ENCODE data around the gene INTS14. TPM values are rescaled to one million over a fixed set of nuclear protein-coding genes. Genes with fewer than 3 reads are reported as not detected.

INTS14 gene
- total RNA-seq (ENCODE audit: low replicate concordance) = 40.2 and 54.2 TPM in 2 replicates

DNA sequence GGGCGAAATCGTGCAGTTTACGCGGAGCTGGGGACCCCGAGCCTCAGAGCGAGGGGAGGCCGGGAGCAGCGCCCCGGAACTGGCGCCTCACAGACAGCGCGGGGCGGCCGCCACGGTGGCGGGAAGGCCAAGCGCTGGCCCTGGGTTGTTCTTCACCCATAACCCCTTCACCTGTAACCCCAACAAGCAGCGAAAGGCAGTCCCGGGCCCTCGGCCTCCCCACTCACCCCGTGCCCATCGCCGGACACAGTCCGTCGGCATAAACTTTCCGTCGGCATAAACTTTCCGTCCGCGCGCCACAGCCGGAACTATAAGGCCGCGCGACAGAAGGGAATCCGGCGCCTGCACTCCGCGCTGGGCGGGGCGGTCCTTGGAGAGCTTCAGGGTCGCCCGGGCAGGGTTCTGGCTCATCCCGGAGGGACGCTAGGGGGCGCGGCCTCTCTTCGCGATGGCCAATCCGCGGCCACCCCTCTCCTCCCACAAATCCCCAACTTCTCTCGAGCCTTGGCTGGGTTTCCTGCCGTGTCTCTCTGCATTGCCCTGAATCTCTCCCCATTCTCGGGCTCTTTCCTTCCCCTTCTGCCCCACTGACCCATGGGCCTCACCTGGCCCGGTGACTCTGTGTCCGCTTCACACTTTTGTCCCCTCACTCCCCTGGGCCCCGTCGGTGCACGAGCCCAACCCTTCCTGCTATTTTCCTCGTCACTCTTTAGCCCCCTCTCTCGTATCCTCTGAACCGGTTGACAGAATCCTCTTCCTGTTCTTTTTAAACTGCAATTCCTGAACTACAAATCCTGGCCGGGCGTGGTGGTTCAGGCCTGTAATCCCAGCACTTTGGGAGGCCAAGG lies at the start of gene INTS14:
TSS of gene INTS14 (minus strand) at position 261 of the 848 bp plus-strand sequence. CDS start 3,751 bp downstream, outside the sequence.
- peaks cover 47% of the 10 kb centered on the region for H3K79me2 ChIP-seq (ENCODE audit: low read depth)
- peak within 1 kb of the TSS; percentile 95 for H3K4me2 ChIP-seq
- H3K36me3 ChIP-seq = no peaks in the 10 kb centered on the region
- H3K4me3 ChIP-seq = peak within 1 kb of the TSS; percentile 96
- H3K4me3 Mint-ChIP-seq = peak within 1 kb of the TSS; percentile 92
- H3K36me3 Mint-ChIP-seq = no peaks in the 10 kb centered on the region
- DNase-seq (ENCODE audit: low spot score) = peak; percentile 99
- H2AFZ ChIP-seq (replicated peaks) = peak within 1 kb of the TSS; percentile 95
- H3K4me1 ChIP-seq = peaks cover 16% of the 10 kb centered on the region
- no peaks in the 10 kb centered on the region for H3K27me3 ChIP-seq
- no peaks in the 10 kb centered on the region for H4K20me1 ChIP-seq (ENCODE audit: low read depth)
- peaks cover 29% of the 10 kb centered on the region for H3K4me1 Mint-ChIP-seq
- TF ChIP-seq EZH2phosphoT487 (IDR thresholded peaks at IDR 0.05) (no peak), EZH2 (IDR thresholded peaks at IDR 0.05) (no peak)
- TF ChIP-seq, protein P1, sequence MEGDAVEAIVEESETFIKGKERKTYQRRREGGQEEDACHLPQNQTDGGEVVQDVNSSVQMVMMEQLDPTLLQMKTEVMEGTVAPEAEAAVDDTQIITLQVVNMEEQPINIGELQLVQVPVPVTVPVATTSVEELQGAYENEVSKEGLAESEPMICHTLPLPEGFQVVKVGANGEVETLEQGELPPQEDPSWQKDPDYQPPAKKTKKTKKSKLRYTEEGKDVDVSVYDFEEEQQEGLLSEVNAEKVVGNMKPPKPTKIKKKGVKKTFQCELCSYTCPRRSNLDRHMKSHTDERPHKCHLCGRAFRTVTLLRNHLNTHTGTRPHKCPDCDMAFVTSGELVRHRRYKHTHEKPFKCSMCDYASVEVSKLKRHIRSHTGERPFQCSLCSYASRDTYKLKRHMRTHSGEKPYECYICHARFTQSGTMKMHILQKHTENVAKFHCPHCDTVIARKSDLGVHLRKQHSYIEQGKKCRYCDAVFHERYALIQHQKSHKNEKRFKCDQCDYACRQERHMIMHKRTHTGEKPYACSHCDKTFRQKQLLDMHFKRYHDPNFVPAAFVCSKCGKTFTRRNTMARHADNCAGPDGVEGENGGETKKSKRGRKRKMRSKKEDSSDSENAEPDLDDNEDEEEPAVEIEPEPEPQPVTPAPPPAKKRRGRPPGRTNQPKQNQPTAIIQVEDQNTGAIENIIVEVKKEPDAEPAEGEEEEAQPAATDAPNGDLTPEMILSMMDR (IDR thresholded peaks at IDR 0.05) = peak; percentile 69
- H3K9me3 ChIP-seq (ENCODE audit: low read depth) = no peaks in the 10 kb centered on the region
- H3K27ac Mint-ChIP-seq = peak within 1 kb of the TSS; percentile 97
- H3K27ac ChIP-seq = peak within 1 kb of the TSS; percentile 93
- peaks cover 22% of the 10 kb centered on the region for H3F3A ChIP-seq (ENCODE audit: low read depth)
- H3K27me3 Mint-ChIP-seq (ENCODE audit: insufficient read depth, low read depth) = peaks cover 6% of the 10 kb centered on the region
- peak within 1 kb of the TSS; percentile 92 for H3K9ac ChIP-seq
- no peaks in the 10 kb centered on the region for H3K9me3 Mint-ChIP-seq

GRCh38 chr15:65659502-65660052 lies 48.6 kb upstream of the INTS14 start:
- Histone ChIP-seq H3F3A (ENCODE audit: low read depth) (peaks cover 4% of the 10 kb centered on the region), H4K20me1 (ENCODE audit: low read depth) (no peaks in the 10 kb centered on the region), H3K9me3 (ENCODE audit: low read depth) (no peaks in the 10 kb centered on the region), H3K9ac (no peak overlapping the region), H3K79me2 (ENCODE audit: low read depth) (no peaks in the 10 kb centered on the region), H3K27ac (no peak overlapping the region), H3K4me1 (no peaks in the 10 kb centered on the region), H3K36me3 (no peaks in the 10 kb centered on the region), H3K4me3 (no peak overlapping the region), H3K4me2 (no peak overlapping the region), H2AFZ (replicated peaks) (no peak overlapping the region), H3K27me3 (no peaks in the 10 kb centered on the region)
- H3K27ac Mint-ChIP-seq = no peak overlapping the region
- no peaks in the 10 kb centered on the region for H3K27me3 Mint-ChIP-seq (ENCODE audit: insufficient read depth, low read depth)
- no peaks in the 10 kb centered on the region for H3K9me3 Mint-ChIP-seq
- TF ChIP-seq EZH2phosphoT487 (IDR thresholded peaks at IDR 0.05) (no peak), EZH2 (IDR thresholded peaks at IDR 0.05) (no peak)
- TF ChIP-seq, protein P1 (IDR thresholded peaks at IDR 0.05) = no peak
- peaks cover 3% of the 10 kb centered on the region for H3K36me3 Mint-ChIP-seq
- H3K4me1 Mint-ChIP-seq = no peaks in the 10 kb centered on the region
- DNase-seq (ENCODE audit: low spot score) = no peak
- no peak overlapping the region for H3K4me3 Mint-ChIP-seq

DNA sequence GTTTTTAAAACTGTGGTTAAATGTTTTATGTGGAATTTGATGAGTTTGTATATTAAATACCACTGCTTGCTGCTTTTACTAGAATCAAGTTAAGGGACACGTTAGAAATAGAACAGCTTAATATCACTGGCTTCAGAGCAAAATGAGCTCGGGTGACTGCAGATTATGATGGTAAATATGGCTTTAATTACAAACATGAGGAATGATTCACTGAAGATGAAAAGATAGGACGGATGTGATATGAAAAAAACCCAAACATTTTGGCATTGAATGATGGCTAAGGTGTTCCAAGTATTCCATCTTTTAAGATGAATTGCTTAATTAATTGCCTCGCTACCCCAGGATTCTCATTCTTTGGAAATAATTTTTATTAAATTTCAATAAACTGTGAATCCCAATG lies 44.5 kb upstream of the INTS14 start:
- H2AFZ ChIP-seq (replicated peaks) = no peak overlapping the region

More for the DNA sequence above, 44.5 kb upstream of the INTS14 start:
- Mint-ChIP-seq H3K9me3 (no peaks in the 10 kb centered on the region), H3K4me3 (no peak overlapping the region), H3K4me1 (no peaks in the 10 kb centered on the region), H3K36me3 (peaks cover 3% of the 10 kb centered on the region), H3K27me3 (ENCODE audit: insufficient read depth, low read depth) (no peaks in the 10 kb centered on the region), H3K27ac (no peak overlapping the region)
- no peak for DNase-seq (ENCODE audit: low spot score)
- no peaks in the 10 kb centered on the region for H4K20me1 ChIP-seq (ENCODE audit: low read depth)
- TF ChIP-seq EZH2phosphoT487 (IDR thresholded peaks at IDR 0.05) = no peak
- TF ChIP-seq, protein P1 (IDR thresholded peaks at IDR 0.05) = no peak
- no peak for TF ChIP-seq EZH2 (IDR thresholded peaks at IDR 0.05)
- H3K27me3 ChIP-seq = no peaks in the 10 kb centered on the region
- no peak overlapping the region for H3K27ac ChIP-seq
- H3K36me3 ChIP-seq = no peaks in the 10 kb centered on the region
- H3K9ac ChIP-seq = no peak overlapping the region
- no peaks in the 10 kb centered on the region for H3K79me2 ChIP-seq (ENCODE audit: low read depth)
- no peak overlapping the region for H3K4me2 ChIP-seq
- H3K4me1 ChIP-seq = no peaks in the 10 kb centered on the region
- H3K9me3 ChIP-seq (ENCODE audit: low read depth) = no peaks in the 10 kb centered on the region
- H3F3A ChIP-seq (ENCODE audit: low read depth) = no peaks in the 10 kb centered on the region
- no peak overlapping the region for H3K4me3 ChIP-seq
